Activated CD4-positive, alpha-beta T cell treated with anti-CD3 and anti-CD28 coated beads, Interleukin-10, Interleukin-2, amounts not matched to agents 100 ng/mL and 50 ng/mL, durations not matched to agents 16 hours and 8 hours (primary cell): ENCODE results near the gene HHIP.
A peak's percentile ranks its signal among the peaks of the same experiment; 100 is the strongest.

Source experiments
- DNase-seq: peaks from one replicate; pipeline ENCODE4 v3.0.0-alpha.2; 2020

HHIP gene, protein sequence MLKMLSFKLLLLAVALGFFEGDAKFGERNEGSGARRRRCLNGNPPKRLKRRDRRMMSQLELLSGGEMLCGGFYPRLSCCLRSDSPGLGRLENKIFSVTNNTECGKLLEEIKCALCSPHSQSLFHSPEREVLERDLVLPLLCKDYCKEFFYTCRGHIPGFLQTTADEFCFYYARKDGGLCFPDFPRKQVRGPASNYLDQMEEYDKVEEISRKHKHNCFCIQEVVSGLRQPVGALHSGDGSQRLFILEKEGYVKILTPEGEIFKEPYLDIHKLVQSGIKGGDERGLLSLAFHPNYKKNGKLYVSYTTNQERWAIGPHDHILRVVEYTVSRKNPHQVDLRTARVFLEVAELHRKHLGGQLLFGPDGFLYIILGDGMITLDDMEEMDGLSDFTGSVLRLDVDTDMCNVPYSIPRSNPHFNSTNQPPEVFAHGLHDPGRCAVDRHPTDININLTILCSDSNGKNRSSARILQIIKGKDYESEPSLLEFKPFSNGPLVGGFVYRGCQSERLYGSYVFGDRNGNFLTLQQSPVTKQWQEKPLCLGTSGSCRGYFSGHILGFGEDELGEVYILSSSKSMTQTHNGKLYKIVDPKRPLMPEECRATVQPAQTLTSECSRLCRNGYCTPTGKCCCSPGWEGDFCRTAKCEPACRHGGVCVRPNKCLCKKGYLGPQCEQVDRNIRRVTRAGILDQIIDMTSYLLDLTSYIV

DNA sequence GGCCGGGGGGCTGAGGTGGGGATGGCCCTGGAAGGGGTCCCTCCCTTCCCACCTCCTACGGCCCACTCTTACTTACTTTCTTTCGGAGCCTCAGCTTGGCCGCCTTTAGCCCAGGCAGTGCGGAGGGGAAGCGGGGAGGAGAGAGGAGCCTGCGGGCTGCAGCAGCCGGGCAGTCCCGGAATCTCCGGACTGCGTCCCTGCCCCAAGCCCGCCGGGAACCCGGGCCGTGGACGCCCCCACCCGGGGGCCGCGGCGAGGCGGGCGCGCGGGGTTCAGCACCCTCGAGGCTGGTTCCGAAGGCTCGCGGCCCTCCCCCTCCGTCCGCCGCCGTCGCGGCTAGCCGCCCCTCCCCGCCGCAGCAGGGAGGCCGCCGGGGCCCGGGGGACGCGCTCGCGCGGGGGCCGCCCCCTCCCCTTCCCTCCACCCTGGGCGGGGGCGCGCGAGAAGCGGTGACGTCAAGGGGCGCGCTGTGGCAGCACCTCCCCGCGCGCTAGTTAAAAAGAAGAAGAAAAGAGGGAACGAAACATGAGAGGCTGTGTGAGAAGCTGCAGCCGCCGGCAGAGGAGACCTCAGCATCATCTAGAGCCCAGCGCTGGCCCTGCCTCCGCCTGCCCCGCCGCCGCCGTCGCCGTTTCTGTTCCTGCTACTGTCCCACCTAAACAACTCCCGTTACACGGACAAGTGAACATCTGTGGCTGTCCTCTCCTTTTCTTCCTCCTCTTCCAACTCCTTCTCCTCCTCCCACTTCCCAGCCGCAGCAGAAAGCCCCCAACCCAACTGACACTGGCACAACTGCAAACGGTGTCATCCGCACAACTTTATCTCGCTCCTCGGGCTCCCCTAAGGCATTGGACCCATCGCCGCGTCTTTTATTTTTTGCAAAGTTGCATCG is at the start of gene HHIP:
Gene HHIP, plus strand, starts transcription at position 526 of the 892 bp plus-strand sequence. CDS start 520 bp downstream, outside the sequence.
- DNase-seq: peak; percentile 2

DNA sequence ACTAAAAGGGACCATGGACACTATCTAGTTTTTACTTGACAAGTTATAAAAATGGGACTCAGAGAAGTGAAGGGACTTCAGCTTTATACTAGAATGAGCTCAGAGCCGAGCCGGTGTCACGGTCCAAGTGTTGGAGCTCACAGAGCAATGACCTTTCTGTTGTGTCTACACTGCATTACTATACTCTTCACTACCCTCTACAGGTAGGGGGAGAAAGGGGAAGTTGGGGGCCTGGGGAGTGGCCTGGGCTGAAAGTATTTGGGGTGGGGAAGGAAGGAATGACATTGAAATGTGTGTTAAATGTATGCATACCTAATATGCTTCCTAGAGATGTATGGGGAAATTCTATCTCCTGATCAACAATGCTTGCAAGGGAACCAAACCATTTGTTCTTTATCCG is 48.8 kb upstream of the HHIP start:
- no peak for DNase-seq

DNA sequence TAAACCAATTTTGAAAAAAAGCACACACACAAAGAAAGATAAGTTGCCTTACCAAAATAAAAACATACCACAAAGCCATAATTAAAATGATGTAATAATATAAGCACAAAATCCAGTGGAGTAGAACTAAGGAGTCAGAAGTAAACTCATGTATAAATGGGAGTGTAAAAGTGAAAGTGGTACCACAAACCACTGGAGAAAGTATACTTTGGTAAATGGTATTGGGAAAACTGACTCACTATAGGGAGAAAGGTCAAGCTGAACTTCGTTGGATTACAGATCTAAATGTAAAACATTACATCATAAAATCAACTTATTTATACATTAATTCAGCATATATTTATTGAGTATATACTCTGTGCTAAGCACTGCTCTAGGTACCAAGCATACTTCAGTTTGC is 46.3 kb upstream of the HHIP start:
- no peak for DNase-seq

DNA sequence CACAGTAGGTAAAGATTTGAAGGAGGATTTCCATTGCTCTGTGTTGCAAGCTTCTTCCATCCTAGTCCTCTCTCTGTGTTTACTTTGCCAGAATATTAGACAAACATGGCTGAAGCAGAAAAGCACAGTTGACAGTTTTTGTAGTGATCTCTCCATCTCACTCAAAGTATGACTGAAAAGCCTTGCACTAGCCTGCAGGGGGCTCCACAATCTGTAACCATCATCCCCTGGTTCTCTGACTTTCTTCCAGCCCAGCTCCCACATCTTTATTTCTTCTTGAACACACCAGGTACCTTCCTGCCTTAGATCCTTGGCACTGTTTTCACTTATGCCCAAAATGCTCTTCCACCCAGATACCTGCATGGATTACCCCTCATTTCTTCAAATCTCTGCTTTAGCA is 34.1 kb upstream of the HHIP start:
- no peak for DNase-seq

DNA sequence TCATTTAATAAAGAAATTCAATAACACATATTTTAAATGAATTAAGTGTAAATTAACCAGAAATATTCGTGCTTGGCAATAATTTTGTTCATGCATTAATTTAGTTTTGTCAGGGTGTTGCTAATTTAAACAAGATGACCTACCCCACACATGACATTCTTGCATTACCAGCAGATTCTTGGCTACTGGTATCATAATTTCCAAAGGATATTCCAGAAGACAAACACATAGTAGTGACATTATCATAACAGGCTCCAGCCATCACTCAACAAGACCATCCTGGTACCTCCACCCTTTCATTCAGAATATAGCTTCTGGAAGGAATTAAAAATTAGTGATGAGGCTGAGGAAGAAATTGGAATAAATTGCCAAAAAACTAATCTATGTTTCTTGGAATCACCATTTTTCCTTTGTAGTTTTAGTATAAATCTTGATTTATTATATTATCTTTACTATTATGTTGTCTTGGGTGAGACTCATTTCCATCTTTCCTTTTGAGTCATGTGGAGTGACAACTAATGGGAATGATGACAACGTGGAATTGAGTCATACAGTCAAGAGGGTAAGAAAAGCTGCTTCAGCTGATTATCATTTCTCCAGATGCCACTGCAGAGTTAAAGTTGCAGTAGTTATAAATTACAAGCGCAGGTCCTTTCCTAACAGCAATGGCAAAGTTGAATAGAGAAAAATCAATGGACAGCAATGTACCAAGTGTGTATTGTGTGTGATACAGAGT is 30.9 kb upstream of the HHIP start:
- DNase-seq: no peak

DNA sequence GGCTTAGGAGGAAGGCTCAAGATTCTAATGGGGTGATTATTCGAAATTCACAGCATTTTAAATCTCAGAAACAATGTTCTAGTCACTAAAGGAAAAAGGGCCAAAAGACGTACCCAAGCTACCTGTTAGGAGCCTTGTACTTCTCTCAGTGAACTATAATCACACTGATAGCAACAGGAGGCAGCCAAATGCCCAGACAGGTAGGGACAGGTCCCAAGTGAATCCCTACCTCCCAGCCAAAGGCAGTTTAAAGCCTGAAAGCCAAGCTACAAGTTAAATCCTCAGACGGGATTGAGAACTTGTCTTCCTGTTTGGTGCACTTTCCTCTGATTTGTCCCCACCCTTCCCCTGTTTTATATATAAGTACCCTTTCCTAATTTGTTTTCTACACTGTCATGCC is 24.3 kb upstream of the HHIP start:
- DNase-seq: no peak

DNA sequence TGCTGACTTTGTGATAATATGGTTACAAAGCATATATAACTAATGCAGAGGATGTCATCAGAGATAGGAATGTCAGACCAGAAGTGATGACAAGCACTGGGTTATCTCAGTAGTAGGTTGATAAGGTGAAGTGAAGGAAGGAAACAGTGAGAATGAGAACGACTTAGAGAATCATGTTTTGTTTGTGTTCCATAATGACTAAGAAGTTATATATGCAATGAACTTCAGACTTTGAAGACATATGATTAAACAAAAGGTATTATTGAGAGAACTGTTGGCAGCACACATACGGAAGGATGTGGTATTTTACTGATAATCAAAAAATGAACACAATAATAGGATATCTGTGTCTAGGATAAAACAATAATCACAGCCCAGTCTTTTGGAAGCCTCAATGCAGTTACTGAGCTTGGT is 18.3 kb upstream of the HHIP start:
- DNase-seq: no peak

DNA sequence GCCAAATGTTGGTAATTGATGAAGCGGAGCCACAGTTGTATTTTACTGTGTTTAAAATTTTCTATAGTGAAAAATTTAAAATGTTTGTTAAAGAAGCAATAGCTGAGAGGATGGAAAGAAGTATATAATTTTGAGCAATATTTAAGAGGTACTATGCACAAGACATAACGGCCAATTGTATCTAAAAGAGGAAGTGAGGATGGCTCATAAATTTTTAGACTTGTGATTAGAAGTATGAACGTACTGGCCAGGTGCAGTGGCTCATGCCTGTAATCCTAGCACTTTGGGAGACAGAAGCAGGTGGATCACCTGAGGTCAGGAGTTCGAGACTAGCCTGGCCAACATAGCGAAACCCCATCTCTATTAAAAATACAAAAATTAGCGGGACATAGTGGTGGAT is 12.7 kb upstream of the HHIP start:
- DNase-seq: no peak

DNA sequence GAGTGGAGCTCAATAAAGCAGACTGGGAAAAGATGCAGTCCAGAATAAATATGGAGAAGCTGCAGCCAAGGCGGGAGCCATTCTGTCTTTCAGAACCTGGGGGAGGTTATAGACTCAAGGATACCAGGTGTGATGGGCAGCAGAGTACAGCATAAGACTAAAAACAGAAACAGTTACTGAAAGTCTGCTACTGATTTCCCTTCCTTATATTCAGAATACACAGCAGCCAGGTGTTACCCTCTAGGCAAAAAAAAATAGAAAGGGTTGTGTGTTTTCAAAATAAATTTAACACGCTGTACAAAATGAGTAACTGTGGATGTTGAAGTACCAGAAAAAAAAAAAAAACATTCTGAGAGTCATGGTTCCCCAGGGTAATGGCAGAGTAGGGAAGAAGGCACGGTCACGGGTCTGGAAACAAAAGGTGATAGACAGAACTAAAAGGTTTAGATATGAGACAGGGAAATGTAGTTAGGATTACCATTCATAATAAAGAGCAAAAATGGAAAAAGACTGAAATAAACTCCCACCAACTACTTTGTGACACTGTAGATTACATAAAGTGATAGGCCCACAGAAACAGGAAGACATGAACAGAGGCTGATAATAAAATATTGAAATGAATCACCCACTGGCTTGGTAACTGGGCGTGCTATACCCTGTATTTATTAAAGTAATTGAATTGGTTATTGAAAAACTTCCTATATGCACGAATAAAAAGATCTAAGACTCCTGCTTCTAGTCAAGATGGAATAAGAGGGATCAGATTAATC is 10.8 kb upstream of the HHIP start:
- no peak for DNase-seq

DNA sequence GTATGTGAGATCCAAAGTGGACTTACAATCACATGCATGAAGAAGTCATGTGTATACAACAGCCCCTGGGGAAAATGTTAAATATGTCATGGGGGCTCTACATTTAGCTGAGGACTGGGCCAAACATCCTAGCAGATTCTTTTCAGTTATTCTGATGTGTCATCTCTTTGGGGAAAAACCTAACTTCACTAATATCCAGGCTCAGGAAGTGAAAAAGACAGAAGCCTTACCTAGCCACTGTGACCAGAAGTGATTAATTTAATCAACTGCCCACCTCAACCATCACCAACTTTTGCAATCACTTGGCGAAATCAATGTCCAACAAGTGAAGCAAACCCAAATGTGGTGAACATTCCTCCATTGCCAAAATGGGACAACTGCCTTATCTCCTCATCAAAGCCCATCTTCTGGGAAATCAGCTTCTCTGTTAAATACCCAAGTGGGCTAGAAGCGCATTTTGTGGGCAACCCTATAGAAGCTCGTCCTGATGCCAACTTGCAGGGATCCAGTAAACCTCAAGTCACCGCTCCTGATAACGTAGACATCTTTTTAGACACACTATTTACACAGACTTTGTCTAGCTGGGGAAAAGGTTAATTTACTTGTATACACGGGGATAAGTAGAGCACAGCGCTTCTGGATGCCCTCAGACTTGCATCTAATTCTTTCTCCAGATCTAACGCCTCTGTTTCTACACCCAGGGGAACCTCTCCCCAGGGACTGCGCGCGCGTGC is 1.4 kb upstream of the HHIP start:
- DNase-seq: no peak

DNA sequence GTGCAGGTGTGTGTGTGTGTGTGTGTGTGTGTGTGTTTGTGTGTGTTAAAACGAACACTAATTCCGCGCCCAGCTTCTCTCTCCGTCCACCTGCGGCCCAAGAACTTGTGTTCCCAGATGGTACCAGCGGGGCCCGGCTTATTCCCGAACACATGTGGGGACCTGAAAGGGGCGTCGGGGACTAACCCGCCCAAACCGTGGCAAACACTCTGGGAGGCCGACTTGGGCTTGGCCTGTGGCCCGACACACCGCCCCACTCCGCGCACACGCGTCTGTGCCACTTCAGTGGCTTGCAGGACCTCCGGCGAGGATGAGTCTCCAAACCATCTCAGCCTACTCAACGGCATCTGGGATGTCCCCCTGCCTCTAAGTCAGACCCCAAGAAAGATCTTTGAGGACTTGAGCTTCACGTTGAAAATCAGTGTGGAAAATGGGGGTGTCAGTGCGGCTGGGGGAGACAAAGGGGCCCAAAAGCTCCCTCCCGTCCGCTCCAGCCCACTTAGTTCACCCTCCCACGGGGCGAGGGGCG is 790 bp upstream of the HHIP start:
- DNase-seq: no peak

DNA sequence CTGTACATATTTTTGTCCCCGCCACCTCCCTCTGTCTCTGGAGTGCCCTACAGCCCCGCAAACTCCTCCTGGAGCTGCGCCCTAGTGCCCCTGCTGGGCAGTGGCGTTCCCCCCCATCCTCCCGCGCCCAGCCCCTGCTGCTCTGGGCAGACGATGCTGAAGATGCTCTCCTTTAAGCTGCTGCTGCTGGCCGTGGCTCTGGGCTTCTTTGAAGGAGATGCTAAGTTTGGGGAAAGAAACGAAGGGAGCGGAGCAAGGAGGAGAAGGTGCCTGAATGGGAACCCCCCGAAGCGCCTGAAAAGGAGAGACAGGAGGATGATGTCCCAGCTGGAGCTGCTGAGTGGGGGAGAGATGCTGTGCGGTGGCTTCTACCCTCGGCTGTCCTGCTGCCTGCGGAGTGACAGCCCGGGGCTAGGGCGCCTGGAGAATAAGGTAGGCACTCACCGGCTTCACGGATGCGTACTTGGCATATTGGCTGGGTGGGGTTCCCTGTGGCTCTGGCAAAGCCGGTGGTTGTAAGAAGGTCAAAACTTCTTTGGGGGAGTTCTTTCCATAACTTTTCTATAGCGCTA is 653 bp downstream of the HHIP start:
- peak; percentile 3 for DNase-seq

DNA sequence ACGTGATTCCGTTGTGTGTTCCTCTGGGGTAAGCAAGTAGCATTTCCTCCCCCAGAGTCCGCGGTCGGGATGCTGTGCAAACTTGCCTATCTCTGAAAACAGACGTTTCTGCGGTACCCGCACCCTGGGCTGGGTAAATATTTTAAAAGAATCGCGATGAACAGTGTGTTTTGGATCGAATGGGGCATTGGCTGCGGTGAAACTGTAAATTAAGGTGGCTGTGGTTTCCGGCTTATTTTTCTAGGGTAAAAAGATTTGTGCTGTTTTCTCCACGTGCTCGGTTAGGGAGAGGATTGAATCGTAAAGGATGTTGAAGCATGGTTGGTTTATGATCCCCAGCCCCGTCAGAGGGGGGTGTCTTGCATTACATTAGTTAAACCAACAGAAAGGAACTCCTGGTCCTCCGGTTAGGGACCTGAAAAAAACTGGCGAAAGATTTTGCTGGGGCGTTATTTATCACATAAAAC is 1.2 kb downstream of the HHIP start:
- peak; percentile 22 for DNase-seq

DNA sequence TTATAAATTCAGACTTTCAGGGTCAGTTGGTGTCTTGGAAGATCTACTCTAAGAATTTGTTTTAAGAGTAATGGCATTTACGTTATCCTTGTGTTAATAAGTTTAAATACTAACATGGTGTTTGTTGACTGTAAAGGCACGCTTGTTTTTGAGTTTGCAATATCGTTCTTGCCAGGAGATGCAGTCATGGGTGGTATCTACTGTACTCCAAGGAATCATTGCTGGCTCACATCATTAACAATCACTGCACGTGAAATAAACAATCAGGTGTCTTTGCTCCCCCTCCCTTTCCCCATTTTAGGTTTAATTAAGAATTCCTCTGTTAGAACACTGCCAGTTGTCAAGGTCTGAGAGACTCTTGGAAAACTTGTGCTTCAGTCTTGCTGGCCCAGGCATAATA is 1.6 kb downstream of the HHIP start:
- no peak for DNase-seq

DNA sequence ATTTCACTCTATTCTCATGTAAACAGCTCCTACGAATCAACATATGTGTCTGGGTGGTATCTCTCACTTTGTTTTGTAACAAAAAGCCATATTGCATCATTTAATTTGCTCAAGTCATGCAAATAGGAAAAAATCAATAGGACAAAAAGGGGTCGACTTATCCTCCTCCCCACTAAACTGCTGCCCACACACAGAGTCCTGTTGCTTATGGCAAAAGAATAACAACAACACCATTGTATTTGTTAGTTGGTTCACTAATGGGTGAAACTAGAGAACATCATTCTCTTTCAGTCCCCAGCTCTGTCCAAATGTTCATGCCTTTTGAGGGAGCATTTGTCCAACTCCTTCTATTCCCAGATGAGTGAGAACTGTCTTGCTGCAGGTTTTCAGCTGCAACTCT is 2.1 kb downstream of the HHIP start:
- no peak for DNase-seq

DNA sequence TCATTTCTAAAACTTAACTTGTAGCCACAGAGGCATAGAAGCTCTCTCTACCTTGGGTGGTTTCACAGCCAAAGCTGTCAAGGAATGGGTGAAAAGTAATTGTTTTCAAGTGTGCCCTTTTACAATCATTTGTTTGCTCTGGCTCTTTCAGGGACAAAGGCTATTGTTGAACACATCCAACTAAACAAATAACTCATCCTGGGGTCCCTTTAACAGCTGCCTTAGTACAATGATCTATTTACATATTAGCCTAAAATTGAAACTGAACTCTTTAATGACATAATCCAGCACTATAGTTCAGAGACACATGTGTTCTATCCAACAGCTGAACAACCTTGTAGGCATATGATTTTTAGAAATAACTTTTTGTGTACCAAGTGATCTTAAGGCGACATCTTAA is 3.7 kb downstream of the HHIP start:
- no peak for DNase-seq

DNA sequence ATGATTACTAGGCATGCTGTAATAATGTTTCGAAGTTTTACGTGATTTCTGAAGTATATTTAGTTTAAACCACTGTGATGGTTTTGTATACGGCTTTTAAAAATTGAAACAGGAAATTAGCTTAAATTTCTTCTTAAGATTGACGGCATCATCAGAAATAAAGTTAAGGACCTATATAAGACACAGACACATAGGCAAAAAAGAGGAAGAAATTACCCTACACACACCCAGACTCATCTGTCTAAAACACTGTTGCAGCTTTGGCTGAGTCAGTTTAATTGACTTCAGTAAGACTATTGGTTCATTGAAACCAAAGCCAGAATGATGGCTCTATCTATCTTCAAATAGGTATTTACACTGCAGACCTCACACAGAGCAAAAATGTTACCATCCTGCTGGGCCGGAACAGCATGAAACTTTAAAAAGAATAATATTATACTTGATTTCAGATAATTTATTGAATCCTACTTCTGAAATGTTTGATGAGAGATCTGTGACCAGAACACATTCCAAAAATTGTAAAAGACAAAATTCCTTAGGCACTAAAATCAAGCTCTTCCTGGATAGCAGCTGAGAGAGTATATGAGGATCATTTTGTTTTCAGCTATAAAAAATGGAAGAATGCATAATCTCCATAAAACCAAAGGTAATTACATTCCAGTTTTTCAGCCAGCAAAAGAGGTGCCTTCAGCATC is 4.5 kb downstream of the HHIP start:
- no peak for DNase-seq

DNA sequence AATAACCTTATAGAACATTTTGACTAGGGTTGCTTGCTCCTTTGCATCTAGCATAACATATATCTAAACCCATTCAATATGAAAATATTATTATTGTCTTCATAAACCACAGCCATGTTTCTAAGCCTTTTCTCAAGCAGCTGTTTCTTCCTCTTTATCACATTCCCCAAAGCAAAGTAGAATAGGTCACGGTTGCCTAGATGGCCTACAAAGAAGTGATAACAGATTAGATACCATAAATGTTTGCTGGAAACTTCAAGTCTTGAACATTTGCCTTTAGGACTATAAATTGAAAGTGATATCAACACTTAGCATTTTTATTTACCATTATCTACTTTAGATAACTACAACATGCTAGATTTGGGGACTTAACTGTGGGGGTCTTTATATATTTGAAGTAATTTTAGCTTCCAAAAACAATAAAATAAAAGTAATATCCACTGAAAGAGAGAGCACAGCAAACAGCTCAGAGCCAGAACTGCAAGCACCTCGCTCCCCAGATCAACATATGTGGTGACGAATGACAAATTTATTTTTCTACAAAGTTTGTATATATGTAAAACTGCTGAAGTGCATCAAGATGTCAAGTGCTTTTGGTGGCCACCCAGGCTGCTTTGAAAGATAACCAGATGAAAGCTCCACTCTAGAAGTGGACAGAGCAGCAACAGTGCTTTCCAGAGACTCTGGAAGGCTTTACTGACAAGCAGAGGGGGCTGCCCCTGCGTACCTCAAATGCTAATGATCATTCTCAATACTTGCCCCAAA is 8.0 kb downstream of the HHIP start:
- no peak for DNase-seq

DNA sequence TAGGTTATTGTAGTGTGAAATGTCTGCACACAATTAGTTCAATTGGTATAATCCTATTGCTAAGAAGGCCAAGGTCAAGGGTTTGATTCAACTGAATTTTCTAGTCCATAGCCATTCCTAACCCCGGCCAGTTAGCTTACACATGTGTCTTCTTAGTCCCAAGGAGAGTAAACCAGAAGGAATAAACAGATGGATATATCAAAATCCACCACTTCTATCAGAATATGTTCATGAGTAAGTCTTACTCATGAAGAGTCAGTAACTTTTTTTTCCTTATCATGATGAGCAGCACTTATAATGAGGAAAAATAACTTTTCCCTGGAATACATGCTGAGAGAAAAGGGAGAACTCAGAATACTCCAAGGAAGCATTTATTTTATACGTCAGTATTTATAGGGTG is 9.5 kb downstream of the HHIP start:
- DNase-seq: no peak
